Fibroblast of skin of left quadriceps (primary cell): ENCODE data around the gene NOP53.

ENCODE experiments used
- DNase-seq, 2 experiments: peaks; one replicate each; pipeline ENCODE4 v3.0.0-alpha.2; 2013; ENCODE audit warnings: low read depth in 2 of 2

Gene NOP53

DNA sequence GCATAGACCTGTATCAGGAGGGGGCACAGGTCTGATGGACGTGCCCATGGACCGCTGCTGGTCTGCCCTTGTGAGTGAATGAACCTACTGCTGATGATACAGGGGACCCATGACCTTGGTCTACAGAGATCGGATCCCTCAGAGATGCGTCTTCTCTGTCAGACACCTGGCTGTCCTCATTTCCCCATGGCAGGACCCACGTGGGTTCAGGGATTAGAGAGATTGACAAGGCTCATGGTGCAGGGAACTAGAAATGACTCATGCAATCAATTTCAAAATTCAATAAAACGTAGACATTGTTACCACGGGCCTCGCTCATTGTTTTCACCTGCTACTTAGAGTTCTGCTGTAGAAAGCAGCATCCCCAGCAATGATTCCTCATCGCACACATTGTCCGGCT is 60.0 kb downstream of the NOP53 start:
- no peak for DNase-seq

DNA sequence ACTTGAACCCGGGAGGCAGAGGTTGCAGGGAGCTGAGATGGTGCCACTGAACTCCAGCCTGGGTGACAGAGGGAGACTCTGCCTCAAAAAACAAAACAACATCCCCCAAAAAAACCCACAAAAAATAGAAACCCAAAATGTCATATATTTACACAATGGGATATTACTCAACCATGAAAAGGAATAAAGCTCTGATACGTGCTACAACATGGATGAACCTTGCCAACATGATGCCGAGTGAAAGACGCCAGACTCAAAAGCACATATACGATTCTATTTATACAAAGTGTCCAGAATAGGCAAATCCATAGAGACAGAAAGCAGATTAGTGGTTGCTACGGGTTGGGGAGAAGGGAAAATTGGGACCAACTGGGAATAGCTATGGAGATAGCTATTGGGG is 61.1 kb downstream of the NOP53 start:
- DNase-seq = no peak
